ENCODE data around the gene PLEKHO2.
"Not testable (repeated sequence)": the region's sequence is repeated elsewhere in the genome, so short reads cannot be mapped to it uniquely, and the experiment has no call there.

PLEKHO2 gene
- total RNA-seq: 26.3 to 109 (median 68.0) reads per million in 4 experiments

- peak; percentile 80 for DNase-seq
Observed at GRCh38 chr15:64841344-64842095, at the start of gene PLEKHO2. TSS of gene PLEKHO2 (plus strand) at chr15:64841915. CDS start at chr15:64842017, 102 bp downstream.

- no peak for DNase-seq
Observed at GRCh38 chr15:64792282-64792681, 49.4 kb upstream of the PLEKHO2 start.

GRCh38 chr15:64795299-64795698, 46.4 kb upstream of the PLEKHO2 start:
- DNase-seq: not testable (repeated sequence)

- not testable (repeated sequence) for DNase-seq
Observed at GRCh38 chr15:64795921-64796320, 45.8 kb upstream of the PLEKHO2 start.

- DNase-seq: not testable (repeated sequence)
Observed at GRCh38 chr15:64798905-64799304, 42.8 kb upstream of the PLEKHO2 start.

GRCh38 chr15:64800476-64800875, 41.2 kb upstream of the PLEKHO2 start:
- DNase-seq: no peak

- DNase-seq: no peak
Observed at GRCh38 chr15:64803526-64803925, 38.2 kb upstream of the PLEKHO2 start.

- DNase-seq: no peak
Observed at GRCh38 chr15:64804619-64805018, 37.1 kb upstream of the PLEKHO2 start.

- no peak for DNase-seq
Observed at GRCh38 chr15:64806509-64806908, 35.2 kb upstream of the PLEKHO2 start.

- no peak for DNase-seq
Observed at GRCh38 chr15:64807051-64807749, 34.5 kb upstream of the PLEKHO2 start.

GRCh38 chr15:64807751-64808222, 33.9 kb upstream of the PLEKHO2 start:
- DNase-seq: no peak

GRCh38 chr15:64808785-64809453, 32.8 kb upstream of the PLEKHO2 start:
- no peak for DNase-seq

GRCh38 chr15:64809649-64810496, 31.8 kb upstream of the PLEKHO2 start:
- peak; percentile 57 for DNase-seq

GRCh38 chr15:64810497-64811326, 31.0 kb upstream of the PLEKHO2 start:
- DNase-seq: no peak

GRCh38 chr15:64813075-64813474, 28.6 kb upstream of the PLEKHO2 start:
- no peak for DNase-seq

- DNase-seq: not testable (repeated sequence)
Observed at GRCh38 chr15:64814283-64814682, 27.4 kb upstream of the PLEKHO2 start.

GRCh38 chr15:64814965-64815364, 26.8 kb upstream of the PLEKHO2 start:
- not testable (repeated sequence) for DNase-seq

- DNase-seq: no peak
Observed at GRCh38 chr15:64816452-64816851, 25.3 kb upstream of the PLEKHO2 start.

GRCh38 chr15:64824929-64825430, 16.7 kb upstream of the PLEKHO2 start:
- no peak for DNase-seq

- DNase-seq: peak; percentile 75
Observed at GRCh38 chr15:64825431-64826294, 16.1 kb upstream of the PLEKHO2 start, which contains the start of gene PIF1. TSS of gene PIF1 (minus strand) at chr15:64825647. CDS start at chr15:64824335, 1,312 bp downstream.
